ENCODE data around the gene RECK.

RECK gene

DNA sequence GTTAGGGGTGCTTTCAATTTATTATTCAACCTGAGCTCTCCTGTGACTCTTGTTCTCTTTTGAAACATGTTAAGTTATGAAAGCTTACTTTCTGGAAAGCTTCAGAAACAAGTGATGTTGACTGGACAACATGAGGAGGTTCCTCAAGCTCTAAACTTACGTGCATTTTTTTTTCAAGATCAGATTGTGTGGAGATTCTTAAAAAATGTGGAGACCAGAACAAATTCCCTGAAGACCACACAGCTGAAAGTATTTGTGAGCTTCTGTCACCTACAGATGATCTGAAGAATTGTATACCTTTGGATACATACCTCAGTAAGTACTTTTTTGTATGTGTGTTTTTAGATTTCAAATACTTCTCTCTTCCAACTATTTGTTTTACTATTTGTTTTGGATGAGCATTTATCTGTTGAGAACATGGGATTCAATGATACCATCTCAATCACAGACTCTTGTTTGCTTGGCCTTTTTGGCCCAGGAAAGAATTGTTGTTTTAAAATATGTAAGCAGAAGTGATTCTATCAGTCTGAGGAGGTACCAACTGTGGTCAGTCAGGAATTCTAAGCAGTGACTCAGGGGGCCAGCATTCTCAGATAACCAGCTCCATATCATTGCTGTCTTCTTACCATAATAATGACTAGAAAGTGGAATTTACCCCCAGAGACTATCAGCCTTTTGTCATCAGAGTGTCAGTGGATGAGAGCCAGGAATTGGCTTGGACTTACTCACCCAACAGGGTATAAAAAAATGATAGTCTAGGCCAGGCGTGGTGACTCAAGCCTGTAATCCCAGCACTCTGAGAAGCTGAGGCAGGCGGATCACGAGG, 65.4 kb downstream of the RECK start:
- Histone ChIP-seq H3K9me3 (ENCODE audit: low read length) (no peaks in the 10 kb centered on the region), H3K4me3 (ENCODE audit: low read depth in 1 of 2, low read length in 2 of 2) (no peak overlapping the region), H3K4me1 (ENCODE audit: insufficient read depth, low read length) (peaks cover 6% of the 10 kb centered on the region), H3K27me3 (ENCODE audit: control insufficient read depth in 1 of 2, insufficient read depth in 2 of 2, low read length in 2 of 2) (no peaks in the 10 kb centered on the region), H3K36me3 (ENCODE audit: insufficient read depth, low read length) (peaks cover 4% of the 10 kb centered on the region), H3K9ac (ENCODE audit: low read length) (no peak overlapping the region), H3K27ac (ENCODE audit: low read depth, low read length) (no peak overlapping the region)

- H3K4me3 ChIP-seq (ENCODE audit: low read depth in 1 of 2, low read length in 2 of 2): no peak overlapping the region
- peaks cover 6% of the 10 kb centered on the region for H3K4me1 ChIP-seq (ENCODE audit: insufficient read depth, low read length)
- H3K36me3 ChIP-seq (ENCODE audit: insufficient read depth, low read length): peaks cover 4% of the 10 kb centered on the region
- no peaks in the 10 kb centered on the region for H3K27me3 ChIP-seq (ENCODE audit: control insufficient read depth in 1 of 2, insufficient read depth in 2 of 2, low read length in 2 of 2)
- no peak overlapping the region for H3K9ac ChIP-seq (ENCODE audit: low read length)
- no peaks in the 10 kb centered on the region for H3K9me3 ChIP-seq (ENCODE audit: low read length)
- H3K27ac ChIP-seq (ENCODE audit: low read depth, low read length): no peak overlapping the region
These were observed 66.2 kb downstream of the RECK start for GRCh38 chr9:36102742-36103495.

GRCh38 chr9:36109071-36109470, 72.4 kb downstream of the RECK start:
- H3K27ac ChIP-seq (ENCODE audit: low read depth, low read length): no peak overlapping the region
- no peaks in the 10 kb centered on the region for H3K9me3 ChIP-seq (ENCODE audit: low read length)
- no peaks in the 10 kb centered on the region for H3K27me3 ChIP-seq (ENCODE audit: control insufficient read depth in 1 of 2, insufficient read depth in 2 of 2, low read length in 2 of 2)
- no peaks in the 10 kb centered on the region for H3K4me1 ChIP-seq (ENCODE audit: insufficient read depth, low read length)
- H3K36me3 ChIP-seq (ENCODE audit: insufficient read depth, low read length): peaks cover 27% of the 10 kb centered on the region
- H3K9ac ChIP-seq (ENCODE audit: low read length): no peak overlapping the region
- H3K4me3 ChIP-seq (ENCODE audit: low read depth in 1 of 2, low read length in 2 of 2): no peak overlapping the region

- H3K4me1 ChIP-seq (ENCODE audit: insufficient read depth, low read length): no peaks in the 10 kb centered on the region
- H3K27me3 ChIP-seq (ENCODE audit: control insufficient read depth in 1 of 2, insufficient read depth in 2 of 2, low read length in 2 of 2): no peaks in the 10 kb centered on the region
- no peak overlapping the region for H3K27ac ChIP-seq (ENCODE audit: low read depth, low read length)
- no peak overlapping the region for H3K9ac ChIP-seq (ENCODE audit: low read length)
- H3K9me3 ChIP-seq (ENCODE audit: low read length): no peaks in the 10 kb centered on the region
- no peak overlapping the region for H3K4me3 ChIP-seq (ENCODE audit: low read depth in 1 of 2, low read length in 2 of 2)
- H3K36me3 ChIP-seq (ENCODE audit: insufficient read depth, low read length): peaks cover 23% of the 10 kb centered on the region
These were observed 73.7 kb downstream of the RECK start for GRCh38 chr9:36110434-36110833.

DNA sequence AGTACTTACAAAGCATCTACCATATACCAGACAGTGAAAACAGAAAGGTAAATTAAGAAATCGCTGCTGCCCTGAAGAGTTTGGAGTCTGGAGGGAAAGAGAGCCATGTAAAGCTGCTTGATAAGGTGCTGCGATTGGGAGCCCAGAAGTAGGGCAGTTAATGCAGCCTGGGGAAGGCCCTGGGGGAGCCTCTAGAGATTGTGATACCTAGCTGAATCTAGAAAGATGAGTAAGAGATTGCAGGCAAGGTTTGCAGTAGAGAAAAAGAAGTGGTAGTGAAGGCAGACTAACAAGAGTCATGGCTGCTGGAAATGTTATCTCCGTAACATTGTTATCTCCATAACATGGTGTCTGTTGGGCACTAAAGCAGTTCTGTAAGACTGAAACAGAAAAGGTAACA, 75.8 kb downstream of the RECK start:
- no peaks in the 10 kb centered on the region for H3K27me3 ChIP-seq (ENCODE audit: control insufficient read depth in 1 of 2, insufficient read depth in 2 of 2, low read length in 2 of 2)
- peaks cover 30% of the 10 kb centered on the region for H3K36me3 ChIP-seq (ENCODE audit: insufficient read depth, low read length)
- H3K9ac ChIP-seq (ENCODE audit: low read length): no peak overlapping the region
- no peak overlapping the region for H3K4me3 ChIP-seq (ENCODE audit: low read depth in 1 of 2, low read length in 2 of 2)
- no peak overlapping the region for H3K27ac ChIP-seq (ENCODE audit: low read depth, low read length)
- no peaks in the 10 kb centered on the region for H3K4me1 ChIP-seq (ENCODE audit: insufficient read depth, low read length)
- no peaks in the 10 kb centered on the region for H3K9me3 ChIP-seq (ENCODE audit: low read length)

DNA sequence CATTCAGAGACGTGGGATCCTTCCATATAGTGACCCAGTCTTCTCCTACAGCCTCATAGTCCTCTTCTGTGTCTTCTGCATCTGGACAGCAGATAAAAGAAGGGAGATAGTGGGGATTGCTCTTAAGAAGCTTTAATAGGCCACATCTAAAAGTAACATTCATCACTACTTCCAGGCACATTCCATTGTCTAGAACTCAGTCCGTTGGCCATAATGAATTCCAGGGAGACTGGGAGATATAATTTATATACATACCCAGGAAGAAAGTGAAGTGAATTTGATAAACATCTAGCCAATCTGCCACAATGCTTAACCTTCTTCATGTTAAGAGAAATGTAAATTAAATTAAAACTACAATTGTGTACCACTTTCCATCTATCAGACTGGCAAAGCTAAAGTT, 77.3 kb downstream of the RECK start:
- no peaks in the 10 kb centered on the region for H3K9me3 ChIP-seq (ENCODE audit: low read length)
- no peak overlapping the region for H3K9ac ChIP-seq (ENCODE audit: low read length)
- no peak overlapping the region for H3K27ac ChIP-seq (ENCODE audit: low read depth, low read length)
- H3K4me1 ChIP-seq (ENCODE audit: insufficient read depth, low read length): no peaks in the 10 kb centered on the region
- no peaks in the 10 kb centered on the region for H3K27me3 ChIP-seq (ENCODE audit: control insufficient read depth in 1 of 2, insufficient read depth in 2 of 2, low read length in 2 of 2)
- peaks cover 22% of the 10 kb centered on the region for H3K36me3 ChIP-seq (ENCODE audit: insufficient read depth, low read length)
- no peak overlapping the region for H3K4me3 ChIP-seq (ENCODE audit: low read depth in 1 of 2, low read length in 2 of 2)

GRCh38 chr9:36116593-36116992, 79.9 kb downstream of the RECK start:
- H3K27me3 ChIP-seq (ENCODE audit: control insufficient read depth in 1 of 2, insufficient read depth in 2 of 2, low read length in 2 of 2): no peaks in the 10 kb centered on the region
- no peak overlapping the region for H3K9ac ChIP-seq (ENCODE audit: low read length)
- peaks cover 9% of the 10 kb centered on the region for H3K36me3 ChIP-seq (ENCODE audit: insufficient read depth, low read length)
- no peaks in the 10 kb centered on the region for H3K4me1 ChIP-seq (ENCODE audit: insufficient read depth, low read length)
- H3K27ac ChIP-seq (ENCODE audit: low read depth, low read length): no peak overlapping the region
- H3K4me3 ChIP-seq (ENCODE audit: low read depth in 1 of 2, low read length in 2 of 2): no peak overlapping the region
- no peaks in the 10 kb centered on the region for H3K9me3 ChIP-seq (ENCODE audit: low read length)

DNA sequence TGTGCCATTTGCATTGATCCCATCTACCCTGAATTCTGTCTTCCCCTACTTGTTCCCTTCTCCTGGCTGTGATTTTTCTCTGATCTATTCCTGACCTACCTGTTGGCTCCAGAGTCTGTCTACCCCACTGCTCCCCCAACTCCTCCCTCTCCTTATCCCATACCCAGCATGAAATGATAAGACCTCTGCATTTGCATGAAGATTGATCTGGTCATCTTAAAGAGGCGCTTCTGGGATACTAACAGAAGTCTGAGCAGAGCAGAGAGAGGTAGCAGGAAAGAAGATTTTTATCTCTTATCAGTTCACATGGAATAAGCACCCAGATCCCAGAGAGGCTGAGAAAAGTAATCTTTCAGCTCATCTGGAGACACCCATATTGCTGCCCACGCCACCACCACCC, 81.5 kb downstream of the RECK start:
- Histone ChIP-seq H3K36me3 (ENCODE audit: insufficient read depth, low read length) (peaks cover 17% of the 10 kb centered on the region), H3K4me3 (ENCODE audit: low read depth in 1 of 2, low read length in 2 of 2) (no peak overlapping the region), H3K4me1 (ENCODE audit: insufficient read depth, low read length) (no peaks in the 10 kb centered on the region), H3K9me3 (ENCODE audit: low read length) (no peaks in the 10 kb centered on the region), H3K27me3 (ENCODE audit: control insufficient read depth in 1 of 2, insufficient read depth in 2 of 2, low read length in 2 of 2) (no peaks in the 10 kb centered on the region), H3K27ac (ENCODE audit: low read depth, low read length) (no peak overlapping the region), H3K9ac (ENCODE audit: low read length) (no peak overlapping the region)

DNA sequence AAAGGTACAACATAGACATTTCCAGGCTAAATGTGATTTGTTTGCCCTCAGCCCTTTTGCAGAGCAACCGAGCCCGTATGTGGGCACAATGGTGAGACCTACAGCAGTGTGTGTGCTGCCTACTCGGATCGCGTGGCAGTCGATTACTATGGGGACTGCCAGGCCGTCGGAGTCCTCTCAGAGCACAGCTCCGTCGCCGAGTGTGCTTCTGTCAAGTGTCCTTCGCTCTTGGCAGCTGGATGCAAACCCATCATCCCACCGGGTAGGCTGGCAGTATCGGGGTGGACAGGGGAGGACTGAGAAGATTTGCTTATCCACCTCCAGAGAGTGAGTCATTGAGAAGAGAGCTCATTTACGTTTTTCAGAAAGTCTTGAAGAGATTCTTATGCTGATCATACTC, 82.0 kb downstream of the RECK start:
- Histone ChIP-seq H3K4me3 (ENCODE audit: low read depth in 1 of 2, low read length in 2 of 2) (no peak overlapping the region), H3K9ac (ENCODE audit: low read length) (no peak overlapping the region), H3K27me3 (ENCODE audit: control insufficient read depth in 1 of 2, insufficient read depth in 2 of 2, low read length in 2 of 2) (no peaks in the 10 kb centered on the region), H3K4me1 (ENCODE audit: insufficient read depth, low read length) (no peaks in the 10 kb centered on the region), H3K9me3 (ENCODE audit: low read length) (no peaks in the 10 kb centered on the region), H3K36me3 (ENCODE audit: insufficient read depth, low read length) (peaks cover 17% of the 10 kb centered on the region), H3K27ac (ENCODE audit: low read depth, low read length) (no peak overlapping the region)

DNA sequence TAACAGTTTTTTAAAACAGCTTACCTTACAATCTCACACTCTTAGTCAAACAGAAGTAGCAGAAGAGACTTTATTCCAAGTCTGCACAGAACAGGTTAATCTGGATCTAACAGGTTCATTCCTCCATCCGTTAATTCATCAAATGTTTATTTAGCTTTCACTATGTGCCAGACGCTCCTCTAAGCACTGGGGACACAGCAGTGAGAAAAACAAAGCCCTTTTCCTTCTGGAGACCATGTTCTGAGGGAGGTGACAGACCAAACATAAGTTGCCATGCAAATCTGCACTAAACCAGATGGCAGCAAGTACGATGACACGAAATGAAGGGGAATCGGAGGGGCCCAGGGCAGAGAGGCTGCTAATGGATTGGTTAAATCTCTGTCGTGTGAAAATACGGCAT, 82.8 kb downstream of the RECK start:
- no peaks in the 10 kb centered on the region for H3K9me3 ChIP-seq (ENCODE audit: low read length)
- no peaks in the 10 kb centered on the region for H3K4me1 ChIP-seq (ENCODE audit: insufficient read depth, low read length)
- no peak overlapping the region for H3K4me3 ChIP-seq (ENCODE audit: low read depth in 1 of 2, low read length in 2 of 2)
- H3K36me3 ChIP-seq (ENCODE audit: insufficient read depth, low read length): peaks cover 17% of the 10 kb centered on the region
- H3K9ac ChIP-seq (ENCODE audit: low read length): no peak overlapping the region
- no peaks in the 10 kb centered on the region for H3K27me3 ChIP-seq (ENCODE audit: control insufficient read depth in 1 of 2, insufficient read depth in 2 of 2, low read length in 2 of 2)
- no peak overlapping the region for H3K27ac ChIP-seq (ENCODE audit: low read depth, low read length)

- H3K36me3 ChIP-seq (ENCODE audit: insufficient read depth, low read length): peaks cover 17% of the 10 kb centered on the region
- H3K27ac ChIP-seq (ENCODE audit: low read depth, low read length): no peak overlapping the region
- no peaks in the 10 kb centered on the region for H3K9me3 ChIP-seq (ENCODE audit: low read length)
- no peak overlapping the region for H3K4me3 ChIP-seq (ENCODE audit: low read depth in 1 of 2, low read length in 2 of 2)
- no peaks in the 10 kb centered on the region for H3K4me1 ChIP-seq (ENCODE audit: insufficient read depth, low read length)
- H3K27me3 ChIP-seq (ENCODE audit: control insufficient read depth in 1 of 2, insufficient read depth in 2 of 2, low read length in 2 of 2): no peaks in the 10 kb centered on the region
- no peak overlapping the region for H3K9ac ChIP-seq (ENCODE audit: low read length)
These were observed 84.0 kb downstream of the RECK start for GRCh38 chr9:36120705-36121104.

Data from muscle layer of colon (tissue), 2 donors.